GM06990 (cell line): ENCODE results near the gene PPEF2.

Experiments
- DNase-seq: peaks from one replicate; pipeline ENCODE4 v3.0.0-alpha.2; 2011; ENCODE audit not compliant: insufficient read length; ENCODE audit errors: extremely low read depth
- H3K27me3 ChIP-seq: replicated peaks from 2 replicates; pipeline ENCODE4 v1.6.0; 2011; ENCODE audit warnings: low read length; ENCODE audit not compliant: control insufficient read depth, insufficient read depth
- H3K36me3 ChIP-seq: 2 replicates; pipeline ENCODE4 v1.5.1; 2011; ENCODE audit warnings: low read length; ENCODE audit not compliant: control insufficient read depth, insufficient read depth
- H3K4me3 ChIP-seq: replicated peaks from 2 replicates; pipeline ENCODE4 v1.5.1; 2011; ENCODE audit warnings: low read depth, mild to moderate bottlenecking, control low read depth, low read length
- TF ChIP-seq, protein P1 (sequence below): IDR thresholded peaks from 2 replicates; pipeline ENCODE4 v1.5.1; 2011; ENCODE audit warnings: low read length, control low read depth, mild to moderate bottlenecking, inconsistent platforms; ENCODE audit not compliant: insufficient read depth, poor library complexity, severe bottlenecking

PPEF2 gene

DNA sequence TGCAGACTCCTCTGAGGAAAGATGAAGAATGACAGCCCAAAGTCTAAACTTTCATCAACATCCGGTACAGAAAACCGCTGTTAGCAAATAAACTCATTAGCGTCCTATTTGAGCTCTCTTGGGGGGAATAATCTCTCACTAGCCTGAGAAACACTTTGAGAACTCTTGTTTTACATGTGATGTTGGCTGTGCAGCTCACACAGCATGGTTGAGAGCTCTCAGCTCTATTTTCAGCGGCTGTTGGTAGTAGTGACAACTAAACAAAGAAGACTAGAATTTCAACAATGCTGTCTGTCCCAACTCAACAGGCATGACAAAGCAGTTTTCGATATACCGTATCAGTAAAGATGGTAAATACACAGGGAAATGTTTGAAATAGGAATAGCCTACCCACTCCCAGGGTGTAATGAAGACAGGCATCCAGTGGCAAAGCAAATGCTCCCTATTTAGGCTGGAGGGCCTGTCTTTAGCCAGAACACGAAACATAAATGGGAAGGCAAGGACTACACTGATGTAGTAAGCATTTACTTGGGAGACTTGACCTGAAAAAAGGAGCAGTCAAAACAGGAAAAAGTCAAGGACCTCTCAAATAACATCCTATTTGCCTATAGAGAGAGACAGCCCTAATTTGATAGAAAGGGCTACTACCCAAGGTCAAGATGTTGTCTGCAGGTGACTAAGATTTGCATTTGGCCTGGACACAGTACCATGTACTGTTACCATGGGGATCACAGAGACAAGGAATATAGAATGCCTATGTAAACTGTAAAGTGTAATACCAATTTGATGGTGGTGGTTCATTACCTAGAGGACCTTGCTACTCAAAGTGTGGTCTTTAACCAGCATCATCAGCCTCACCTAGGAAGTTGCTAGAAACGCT lies 60.4 kb downstream of the PPEF2 start:
- DNase-seq, result no peak
- Histone ChIP-seq H3K36me3 (no peaks in the 10 kb centered on the region), H3K27me3 (no peaks in the 10 kb centered on the region), H3K4me3 (no peak overlapping the region)
- TF ChIP-seq, protein P1, sequence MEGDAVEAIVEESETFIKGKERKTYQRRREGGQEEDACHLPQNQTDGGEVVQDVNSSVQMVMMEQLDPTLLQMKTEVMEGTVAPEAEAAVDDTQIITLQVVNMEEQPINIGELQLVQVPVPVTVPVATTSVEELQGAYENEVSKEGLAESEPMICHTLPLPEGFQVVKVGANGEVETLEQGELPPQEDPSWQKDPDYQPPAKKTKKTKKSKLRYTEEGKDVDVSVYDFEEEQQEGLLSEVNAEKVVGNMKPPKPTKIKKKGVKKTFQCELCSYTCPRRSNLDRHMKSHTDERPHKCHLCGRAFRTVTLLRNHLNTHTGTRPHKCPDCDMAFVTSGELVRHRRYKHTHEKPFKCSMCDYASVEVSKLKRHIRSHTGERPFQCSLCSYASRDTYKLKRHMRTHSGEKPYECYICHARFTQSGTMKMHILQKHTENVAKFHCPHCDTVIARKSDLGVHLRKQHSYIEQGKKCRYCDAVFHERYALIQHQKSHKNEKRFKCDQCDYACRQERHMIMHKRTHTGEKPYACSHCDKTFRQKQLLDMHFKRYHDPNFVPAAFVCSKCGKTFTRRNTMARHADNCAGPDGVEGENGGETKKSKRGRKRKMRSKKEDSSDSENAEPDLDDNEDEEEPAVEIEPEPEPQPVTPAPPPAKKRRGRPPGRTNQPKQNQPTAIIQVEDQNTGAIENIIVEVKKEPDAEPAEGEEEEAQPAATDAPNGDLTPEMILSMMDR, result no peak

DNA sequence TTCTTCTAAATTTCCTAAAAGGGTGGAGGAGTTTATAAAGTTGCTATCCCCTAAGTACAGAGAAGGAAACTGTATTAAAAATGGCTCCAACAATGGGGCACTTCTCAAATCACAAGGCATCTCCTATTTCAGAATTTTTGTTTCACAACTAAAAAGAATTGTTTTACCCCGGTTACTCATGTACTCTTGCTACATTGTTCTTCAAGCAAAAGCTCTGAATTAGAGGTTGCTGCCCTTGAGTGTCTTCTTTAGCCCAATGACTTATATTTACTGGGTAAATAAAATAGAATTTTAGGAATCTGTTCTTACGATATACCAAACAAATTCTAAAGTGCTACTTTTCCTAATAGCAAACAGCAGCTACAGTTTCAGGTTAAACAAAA lies 67.5 kb downstream of the PPEF2 start:
- no peaks in the 10 kb centered on the region for H3K36me3 ChIP-seq
- no peak for DNase-seq
- TF ChIP-seq, protein P1, result no peak
- no peaks in the 10 kb centered on the region for H3K27me3 ChIP-seq
- no peak overlapping the region for H3K4me3 ChIP-seq

DNA sequence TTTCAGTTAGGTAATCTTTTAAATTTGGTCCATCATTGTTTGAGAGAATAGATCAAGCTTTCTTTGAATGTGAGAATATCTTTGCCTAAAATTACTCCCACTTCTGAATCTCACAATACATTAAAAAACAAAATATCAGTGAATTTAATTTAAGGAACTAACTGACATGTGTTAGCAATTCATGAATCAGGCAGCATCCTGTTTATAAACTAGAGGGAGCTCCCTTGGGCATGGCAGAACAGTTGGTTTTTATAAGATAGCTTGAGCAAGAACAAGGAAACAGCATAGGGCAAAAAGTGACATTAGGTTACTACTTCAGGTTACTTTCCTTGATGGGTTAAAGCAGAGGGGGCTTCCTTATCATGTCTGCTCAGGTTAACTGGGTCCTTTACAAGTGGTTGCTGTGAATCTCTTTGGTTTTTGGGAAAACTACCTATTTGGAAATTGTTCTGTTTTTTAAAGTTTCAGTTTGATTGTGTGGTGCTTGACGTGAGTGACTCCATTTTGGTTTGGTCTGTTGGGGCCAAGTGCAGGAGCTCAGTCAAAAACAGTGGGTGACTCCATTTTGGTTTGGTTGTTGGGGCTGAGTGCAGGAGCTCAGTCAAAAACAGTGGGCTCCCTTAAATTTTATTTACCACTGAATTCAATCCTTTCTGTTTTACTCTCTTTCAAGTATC lies 68.0 kb downstream of the PPEF2 start:
- no peak for DNase-seq
- TF ChIP-seq, protein P1, result no peak
- no peaks in the 10 kb centered on the region for H3K27me3 ChIP-seq
- no peak overlapping the region for H3K4me3 ChIP-seq
- no peaks in the 10 kb centered on the region for H3K36me3 ChIP-seq

DNA sequence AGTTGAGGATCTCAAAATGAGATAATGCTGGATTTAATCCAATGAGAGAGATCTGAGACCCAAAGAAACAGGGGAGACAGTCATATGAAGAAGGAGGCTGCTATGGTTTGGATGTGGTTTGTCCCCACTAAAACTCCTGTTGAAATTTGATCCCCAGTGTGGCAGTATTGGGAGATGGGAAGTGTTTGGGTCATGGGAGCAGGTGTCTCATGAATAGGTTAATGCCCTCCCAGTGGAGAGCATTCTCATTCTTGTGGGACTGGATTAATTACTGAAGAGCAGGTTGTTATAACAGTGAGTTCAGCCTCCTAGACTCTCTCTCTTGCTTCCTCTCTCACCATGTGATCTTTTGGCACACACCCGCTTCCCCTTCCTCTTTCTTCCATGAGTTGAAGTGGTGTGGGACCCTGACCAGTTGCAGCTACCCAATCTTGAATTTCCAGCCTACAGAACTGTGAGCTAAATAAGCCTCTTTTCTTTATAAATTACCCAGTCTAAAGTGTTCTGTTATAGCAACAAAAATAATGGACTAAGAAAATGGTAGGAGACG lies 70.3 kb downstream of the PPEF2 start:
- Histone ChIP-seq H3K27me3 (no peaks in the 10 kb centered on the region), H3K36me3 (no peaks in the 10 kb centered on the region), H3K4me3 (no peak overlapping the region)
- TF ChIP-seq, protein P1, result no peak
- DNase-seq, result no peak

DNA sequence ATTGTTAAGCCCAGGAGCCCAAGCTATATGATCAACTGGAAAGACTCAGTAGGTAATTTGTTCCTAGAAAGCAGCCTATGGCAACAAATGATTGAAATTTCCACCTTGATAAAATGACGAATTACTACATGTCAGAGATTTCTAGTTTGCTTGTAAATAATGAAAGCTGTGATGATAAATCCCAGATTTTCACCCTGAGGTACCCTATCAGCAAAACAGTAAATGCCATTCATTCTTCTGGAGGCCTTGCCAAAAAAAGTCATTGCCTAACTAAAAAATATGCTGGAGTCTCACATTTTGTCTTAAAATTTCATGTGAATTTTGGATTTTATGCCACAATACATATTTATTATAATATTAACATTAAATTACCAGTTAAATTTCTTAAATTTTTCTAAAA lies 71.3 kb downstream of the PPEF2 start:
- H3K36me3 ChIP-seq, result no peaks in the 10 kb centered on the region
- TF ChIP-seq, protein P1, result no peak
- no peak overlapping the region for H3K4me3 ChIP-seq
- no peaks in the 10 kb centered on the region for H3K27me3 ChIP-seq
- DNase-seq, result no peak
